HG03045 (cell line): ENCODE measurements around the gene ADGRA1.
"Not testable (repeated sequence)": the region's sequence is repeated elsewhere in the genome, so short reads cannot be mapped to it uniquely, and the experiment has no call there.

ENCODE experiments used
- ATAC-seq: cut with Tn5 transposase; IDR thresholded peaks from one replicate; pipeline ENCODE4 v1.9.1; 2021; ENCODE audit warnings: mild to moderate bottlenecking, moderate library complexity; ENCODE audit not compliant: unreplicated experiment

Gene ADGRA1

DNA sequence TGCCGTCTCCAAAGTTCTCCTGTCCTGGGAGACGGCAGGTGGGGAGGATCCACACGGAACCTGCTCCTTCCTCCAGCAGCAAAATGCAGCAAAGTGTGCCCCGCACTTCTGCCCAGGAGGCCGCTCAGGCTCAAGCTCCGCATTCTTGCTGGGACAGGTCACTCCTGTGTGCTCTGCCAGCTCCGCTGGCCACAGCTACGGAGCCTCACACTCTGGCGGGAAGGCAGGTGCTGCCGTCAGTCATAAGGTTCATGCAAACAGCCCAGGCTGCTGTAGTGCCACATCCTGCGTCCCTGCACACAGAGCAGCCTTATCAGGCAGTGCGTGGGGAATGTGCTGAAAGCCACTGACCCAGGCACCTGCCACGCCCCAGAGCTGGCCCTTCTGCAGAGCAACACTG is 22.4 kb downstream of the ADGRA1 start:
- no peak for ATAC-seq

DNA sequence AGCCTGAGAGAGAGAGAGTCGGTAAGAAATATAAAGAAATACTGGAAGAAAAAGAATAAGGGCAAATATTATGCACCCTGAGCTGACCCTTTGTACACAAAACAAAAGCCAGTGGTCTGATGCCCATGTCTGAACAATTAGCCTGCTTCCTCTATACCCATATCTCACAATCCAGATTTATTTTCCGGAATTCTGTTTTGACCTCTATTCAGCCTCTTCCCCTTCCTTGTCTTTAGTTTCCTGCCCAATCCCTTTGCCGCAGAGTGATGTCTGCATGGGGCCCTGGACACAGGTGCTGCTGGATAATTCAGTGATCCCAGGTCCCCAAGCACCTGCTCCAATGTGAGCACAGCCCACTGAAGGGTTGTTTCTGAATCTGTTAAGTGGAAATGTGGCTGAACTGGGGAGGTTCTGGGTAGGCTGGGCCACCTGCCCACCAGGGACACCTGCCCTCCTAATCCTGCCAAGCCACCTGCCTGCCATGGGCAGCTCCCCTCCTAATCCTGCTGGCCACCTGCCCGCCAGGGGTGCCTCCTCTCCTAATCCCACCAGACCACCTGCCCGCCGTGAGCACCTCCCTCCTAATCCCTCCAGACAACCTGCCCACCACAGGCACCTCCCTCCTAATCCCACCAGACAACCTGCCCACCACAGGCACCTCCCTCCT is 23.0 kb downstream of the ADGRA1 start:
- ATAC-seq: no peak

GRCh38 chr10:133111640-133112039 is 23.9 kb downstream of the ADGRA1 start:
- ATAC-seq: not testable (repeated sequence)

DNA sequence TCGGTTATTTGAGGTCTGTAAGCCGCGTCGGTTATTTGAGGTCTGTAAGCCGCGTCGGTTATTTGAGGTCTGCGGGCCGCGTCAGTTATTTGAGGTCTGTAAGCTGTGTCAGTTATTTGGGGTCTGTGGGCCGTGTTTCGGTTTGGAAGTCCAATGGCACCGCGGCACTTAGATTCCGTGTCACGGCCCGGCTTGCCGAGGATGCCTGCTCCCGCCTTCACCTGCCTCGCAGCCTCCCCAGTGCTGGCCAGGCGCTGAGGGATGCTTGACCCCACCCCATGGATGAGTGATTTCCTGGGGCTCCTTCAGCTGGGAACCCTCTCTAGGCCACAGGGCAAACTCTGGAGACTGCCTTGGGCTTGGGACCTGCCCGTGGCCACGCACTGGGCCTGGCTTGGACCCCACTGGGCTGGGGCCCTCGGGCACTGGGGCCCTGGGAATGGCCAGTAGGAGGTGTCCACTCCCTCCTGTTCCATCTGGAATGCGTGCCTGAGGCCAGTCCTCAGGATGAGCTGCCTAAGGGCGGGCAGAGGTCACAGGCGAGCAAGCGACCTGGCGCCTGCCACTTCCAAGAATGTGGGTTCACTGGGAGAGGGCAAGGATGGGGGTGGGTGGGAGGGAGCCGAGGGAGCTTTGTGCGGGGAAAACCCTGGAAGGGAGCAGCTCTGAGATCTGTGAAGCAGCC is 25.6 kb downstream of the ADGRA1 start:
- ATAC-seq: no peak

GRCh38 chr10:133113847-133114246 is 26.1 kb downstream of the ADGRA1 start:
- ATAC-seq: no peak

GRCh38 chr10:133114251-133114650 is 26.5 kb downstream of the ADGRA1 start:
- ATAC-seq: no peak

- ATAC-seq: no peak
These were observed 27.2 kb downstream of the ADGRA1 start for GRCh38 chr10:133114726-133115452.

DNA sequence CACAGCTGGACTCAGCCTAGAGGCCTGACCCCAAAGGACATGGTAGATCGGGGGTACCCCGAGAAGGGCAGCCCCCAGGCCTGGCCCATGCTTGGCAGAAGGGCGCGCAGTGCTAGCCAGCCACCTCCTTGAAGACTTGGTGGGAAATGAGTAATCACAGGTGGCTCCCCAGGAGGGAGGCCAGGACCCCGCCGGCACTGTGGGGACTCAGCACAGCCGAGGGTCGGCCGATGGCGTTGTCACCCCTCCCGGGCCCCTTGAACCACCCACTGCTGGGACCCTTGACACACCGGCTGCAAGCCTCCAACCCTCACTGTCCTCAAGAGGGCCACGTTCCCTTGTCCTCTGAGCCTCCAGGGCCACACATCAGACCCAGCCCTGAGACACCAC is 27.7 kb downstream of the ADGRA1 start:
- no peak for ATAC-seq

- no peak for ATAC-seq
These were observed 28.3 kb downstream of the ADGRA1 start for GRCh38 chr10:133115976-133116375.

GRCh38 chr10:133116455-133116854 is 28.7 kb downstream of the ADGRA1 start:
- ATAC-seq: no peak

GRCh38 chr10:133117036-133117687 is 29.4 kb downstream of the ADGRA1 start:
- ATAC-seq: no peak

GRCh38 chr10:133117688-133118071 is 30.0 kb downstream of the ADGRA1 start:
- ATAC-seq: no peak

GRCh38 chr10:133121479-133121878 is 33.8 kb downstream of the ADGRA1 start:
- ATAC-seq: no peak

GRCh38 chr10:133122171-133122935 is 34.6 kb downstream of the ADGRA1 start:
- ATAC-seq: no peak

DNA sequence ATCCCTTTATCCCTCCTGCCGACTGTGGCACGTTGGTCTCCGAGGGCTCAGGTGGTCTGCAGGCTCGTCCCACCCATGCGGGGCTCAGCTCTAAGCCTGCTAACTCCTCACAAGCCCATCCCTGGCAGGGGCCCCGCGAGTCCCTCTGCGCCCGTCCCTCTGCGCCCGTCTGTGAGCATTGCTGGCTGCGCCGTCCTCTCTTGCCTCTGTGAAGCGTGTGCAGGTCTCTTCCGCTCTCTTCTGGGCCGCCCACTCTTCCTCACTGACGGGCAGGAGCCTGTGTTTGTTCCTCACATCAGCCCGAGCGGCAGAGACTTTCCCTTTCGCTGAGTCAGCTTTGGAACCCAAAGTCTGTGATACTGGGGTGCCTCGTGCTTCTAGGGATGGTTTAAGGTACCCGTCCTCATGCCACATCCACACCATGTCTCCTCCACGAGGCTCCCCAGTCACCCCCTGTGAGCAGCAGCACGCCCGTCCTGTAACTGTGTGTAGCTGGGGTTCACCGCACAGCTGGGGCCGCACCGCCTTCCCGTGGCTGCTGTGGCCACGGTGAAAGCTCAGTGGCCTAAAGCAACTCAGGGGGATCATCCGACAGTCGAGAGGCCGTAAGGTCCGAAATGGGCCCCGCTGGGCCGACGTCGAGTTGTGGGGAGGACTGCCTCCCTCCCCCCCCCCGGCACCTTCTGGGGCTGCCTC is 35.5 kb downstream of the ADGRA1 start:
- ATAC-seq: no peak

DNA sequence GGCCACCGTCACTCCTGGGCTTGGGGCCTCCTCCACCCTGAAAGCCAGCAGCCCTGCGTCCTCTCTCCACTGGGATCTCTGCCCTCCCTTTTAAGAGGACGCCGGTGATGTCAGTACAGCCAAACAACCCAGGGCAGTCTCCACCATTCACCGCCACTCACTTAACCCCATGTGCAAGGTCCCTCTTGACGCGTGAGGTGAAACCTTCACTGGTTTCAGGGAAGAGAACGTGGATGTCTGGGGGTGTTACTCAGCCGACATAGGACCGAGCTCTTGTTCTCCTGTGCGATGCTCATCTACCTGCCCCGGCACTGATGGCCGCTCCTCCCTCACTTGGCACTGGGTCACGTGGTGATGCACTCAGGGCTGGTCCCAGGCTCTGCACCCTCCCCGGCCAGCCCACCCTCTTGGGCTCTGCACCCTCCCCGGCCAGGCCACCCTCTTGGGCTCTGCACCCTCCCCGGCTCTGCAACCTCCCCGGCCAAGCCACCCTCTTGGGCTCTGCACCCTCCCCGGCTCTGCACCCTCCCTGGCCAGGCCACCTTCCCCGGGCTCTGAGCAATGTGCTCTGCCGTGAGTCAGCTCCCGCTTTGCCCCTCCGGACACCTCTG is 36.1 kb downstream of the ADGRA1 start:
- no peak for ATAC-seq

DNA sequence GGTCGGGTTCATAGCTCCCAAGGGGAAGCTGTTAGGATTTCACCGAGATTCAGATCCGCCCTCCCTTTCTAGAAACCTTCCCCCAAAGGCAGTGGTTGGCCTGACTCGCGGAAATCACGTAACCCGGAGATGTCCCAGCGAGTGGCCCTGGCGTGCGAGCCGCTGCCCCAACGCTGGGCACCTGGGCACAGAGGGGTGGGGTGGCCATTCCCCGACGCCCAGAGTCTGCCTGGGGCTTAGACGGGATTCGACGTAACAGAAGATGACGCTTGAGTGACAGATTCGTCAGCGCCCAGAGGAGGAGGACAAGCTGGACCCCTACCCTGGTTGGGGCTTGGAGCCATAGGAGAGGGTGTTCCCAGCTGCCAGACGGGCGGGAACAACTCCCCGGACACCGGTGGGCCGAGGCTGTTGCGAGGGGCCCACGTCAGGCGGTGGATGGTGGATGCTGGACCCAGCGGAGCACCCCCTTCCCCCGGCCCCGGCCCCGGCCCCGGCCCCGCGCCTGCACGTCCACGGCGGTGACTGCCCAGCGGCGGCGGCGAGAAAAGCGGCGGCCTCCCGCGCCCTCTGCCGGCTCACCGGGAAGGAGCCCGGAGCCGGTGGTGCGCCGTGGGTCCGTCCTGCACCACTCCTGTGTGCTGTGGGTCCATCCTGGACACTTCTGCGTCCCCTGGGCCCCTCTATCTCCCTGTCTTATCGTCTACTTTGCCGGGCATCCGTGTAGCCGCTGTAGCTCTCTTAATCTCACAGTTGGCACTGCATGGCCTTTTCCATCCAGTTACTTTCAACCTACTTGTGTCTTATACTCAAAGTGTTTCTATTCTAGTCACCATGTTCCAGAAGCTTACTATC is 36.9 kb downstream of the ADGRA1 start:
- ATAC-seq: no peak

GRCh38 chr10:133125901-133126300 is 38.2 kb downstream of the ADGRA1 start:
- ATAC-seq: no peak
